GM08714 (cell line): ENCODE data around the gene RAB6B.

ENCODE experiments used
- H3K4me3 ChIP-seq: fragments of 200-500 bp; sonication (Bioruptor generic); 2 replicates; pipeline ENCODE4 v1.5.1; 2014; ENCODE audit warnings: mild to moderate bottlenecking, low read length, inconsistent platforms
- ZNF274 ChIP-seq: IDR thresholded peaks from 2 replicates; pipeline ENCODE4 v1.6.1; 2012; ENCODE audit warnings: mild to moderate bottlenecking, low read depth, low read length

The RAB6B gene

GRCh38 chr3:133895208-133896001, at the start of gene RAB6B:
TSS of gene RAB6B (minus strand) at chr3:133895882. CDS start at chr3:133895466, 416 bp downstream.
- TF ChIP-seq ZNF274: no peak
- peak within 1 kb of the TSS; percentile 8; the same call in 1 of the 2 replicates for H3K4me3 ChIP-seq

GRCh38 chr3:133944641-133945380, 49.1 kb upstream of the RAB6B start:
- no peak overlapping the region for H3K4me3 ChIP-seq
- TF ChIP-seq ZNF274: no peak

- no peak for TF ChIP-seq ZNF274
- H3K4me3 ChIP-seq: no peak overlapping the region
These were observed 48.5 kb upstream of the RAB6B start for GRCh38 chr3:133944181-133944580.

GRCh38 chr3:133943639-133944141, 48.0 kb upstream of the RAB6B start:
- TF ChIP-seq ZNF274: no peak
- no peak overlapping the region for H3K4me3 ChIP-seq

- no peak for TF ChIP-seq ZNF274
These were observed 47.4 kb upstream of the RAB6B start for GRCh38 chr3:133943031-133943535.

GRCh38 chr3:133941415-133941821, 45.7 kb upstream of the RAB6B start:
- no peak for TF ChIP-seq ZNF274
- H3K4me3 ChIP-seq: no peak overlapping the region

More at GRCh38 chr3:133943031-133943535, 47.4 kb upstream of the RAB6B start:
- H3K4me3 ChIP-seq: no peak overlapping the region

GRCh38 chr3:133940536-133940935, 44.9 kb upstream of the RAB6B start:
- H3K4me3 ChIP-seq: no peak overlapping the region
- no peak for TF ChIP-seq ZNF274

GRCh38 chr3:133939463-133939835, 43.8 kb upstream of the RAB6B start:
- no peak overlapping the region for H3K4me3 ChIP-seq
- no peak for TF ChIP-seq ZNF274

GRCh38 chr3:133938770-133939462, 43.2 kb upstream of the RAB6B start:
- no peak overlapping the region for H3K4me3 ChIP-seq
- TF ChIP-seq ZNF274: no peak

GRCh38 chr3:133937756-133938601, 42.3 kb upstream of the RAB6B start:
- no peak overlapping the region for H3K4me3 ChIP-seq
- TF ChIP-seq ZNF274: no peak

GRCh38 chr3:133937061-133937686, 41.5 kb upstream of the RAB6B start:
- no peak for TF ChIP-seq ZNF274

GRCh38 chr3:133935843-133936769, 40.4 kb upstream of the RAB6B start:
- no peak for TF ChIP-seq ZNF274
- no peak overlapping the region for H3K4me3 ChIP-seq

More at GRCh38 chr3:133937061-133937686, 41.5 kb upstream of the RAB6B start:
- H3K4me3 ChIP-seq: no peak overlapping the region
